ENCODE measurements around the gene TET3. TPM values are rescaled to one million over a fixed set of nuclear protein-coding genes. Genes with fewer than 3 reads are reported as not detected.

Gene TET3
- total and polyA plus RNA-seq, 2 of the 8 experiments (the other 6 are each of a cell fraction or from before 2014, with no cell fraction given) = 4.5 to 21.1 TPM

DNA sequence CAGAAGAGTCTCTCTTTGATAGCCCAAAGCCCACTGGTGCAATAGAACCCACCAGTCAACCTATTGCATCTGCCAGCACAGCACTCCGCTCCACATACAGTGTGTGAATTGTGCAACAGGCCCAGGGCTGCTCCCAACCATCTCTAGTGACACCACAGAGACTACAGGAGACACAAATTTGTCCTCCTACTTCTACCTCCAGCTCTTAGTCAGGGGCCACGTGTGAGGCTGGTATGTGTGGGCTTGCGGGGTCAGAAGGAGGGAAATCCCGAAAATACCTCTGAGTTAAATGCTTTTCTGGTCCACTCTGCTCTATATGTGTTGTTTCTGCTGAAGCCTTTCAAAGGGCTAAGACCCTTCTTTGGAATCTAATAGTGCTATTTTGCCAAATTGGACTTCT is 40.0 kb upstream of the TET3 start:
- Histone ChIP-seq H3K23me2 (ENCODE audit: low read depth, low read length) (no peaks in the 10 kb centered on the region), H3K36me3 (ENCODE audit: control insufficient read depth in 2 of 4, insufficient read depth in 4 of 4, low read length in 3 of 4) (peaks cover 10 to 44% (median 23%) of the 10 kb centered on the region in 4 experiments; a peak in 7 of 8 replicates), H4K91ac (replicated peaks; ENCODE audit: insufficient read length, low read length) (no peak overlapping the region), H3K56ac (replicated peaks; ENCODE audit: insufficient read length, low read depth, low read length) (no peak overlapping the region), H3K9me3 (ENCODE audit: insufficient read depth in 2 of 2, low read depth in 1 of 2, low read length in 1 of 2) (no peaks in the 10 kb centered on the region), H4K5ac (ENCODE audit: insufficient read length, low read depth, low read length) (no peak overlapping the region), H2AFZ (ENCODE audit: low read length) (no peak overlapping the region), H2BK12ac (ENCODE audit: low read depth, low read length) (no peak overlapping the region), H2AK5ac (ENCODE audit: low read depth, low read length) (no peak overlapping the region), H3K79me1 (ENCODE audit: low read depth, low read length) (peaks cover 3% of the 10 kb centered on the region; the same call in 1 of the 2 replicates), H3K9ac (replicated peaks in 1 of 4; ENCODE audit: extremely low read depth in 1 of 4, low read depth in 3 of 4, low read length in 3 of 4) (no peak overlapping the region), H3K4me2 (ENCODE audit: insufficient read depth in 1 of 2, low read depth in 2 of 2, low read length in 2 of 2) (no peak overlapping the region), H4K8ac (ENCODE audit: extremely low read depth, insufficient read depth, low read length) (no peak overlapping the region), H3K79me2 (ENCODE audit: control insufficient read depth in 1 of 2, insufficient read depth in 2 of 2, low read length in 2 of 2) (peaks cover 0 to 52% of the 10 kb centered on the region in 2 experiments; a peak in 2 of 4 replicates), H2BK20ac (ENCODE audit: low read length) (no peak overlapping the region), H3K18ac (ENCODE audit: extremely low read depth, low read length) (no peak overlapping the region), H2BK5ac (ENCODE audit: low read depth, low read length) (no peak overlapping the region), H3K4me1 (replicated peaks in 1 of 4; ENCODE audit: control insufficient read depth in 3 of 4, insufficient read depth in 4 of 4, low read length in 3 of 4) (no peaks in the 10 kb centered on the region), H3K4me3 (ENCODE audit: extremely low read depth in 1 of 4, insufficient read depth in 2 of 4, low read depth in 3 of 4, low read length in 4 of 4) (no peak overlapping the region), H3K14ac (ENCODE audit: insufficient read length) (no peak overlapping the region), H3K23ac (ENCODE audit: insufficient read length) (no peak overlapping the region), H3K27ac (ENCODE audit: low read depth, low read length) (no peak overlapping the region), H2BK15ac (ENCODE audit: low read length) (no peak overlapping the region), H2BK120ac (replicated peaks; ENCODE audit: low read depth, low read length) (no peak overlapping the region), H3K27me3 (replicated peaks in 1 of 4; ENCODE audit: control insufficient read depth in 3 of 4, extremely low read depth in 1 of 4, insufficient read depth in 3 of 4, low read length in 3 of 4) (no peaks in the 10 kb centered on the region), H4K20me1 (replicated peaks in 1 of 2; ENCODE audit: control insufficient read depth in 1 of 2, insufficient read depth in 2 of 2, low read length in 2 of 2) (peaks cover 4 to 17% of the 10 kb centered on the region in 2 experiments), H3K4ac (replicated peaks; ENCODE audit: insufficient read length, low read depth, low read length) (no peak overlapping the region)
- 94% methylated on average over 4 of the region's 4 CpGs; no CpG with 5 or more reads in 1 of the 2 experiments for WGBS, 2 experiments (ENCODE audit: extremely low coverage in 1 of 2, insufficient coverage in 1 of 2, insufficient read length in 1 of 2, insufficient replicate concordance in 2 of 2, low coverage in 1 of 2, low lambda C conversion rate in 2 of 2, missing lambda C conversion rate in 1 of 2)
- CTCF ChIA-PET (ENCODE audit: partially characterized antibody) = interaction anchor here (1.3 to 3.9 kb wide), 3 partner anchors 11 to 37 kb away, joined by 4 to 14 read pairs (median 4); no protein-coding TSS in a partner anchor
- no peak for TF ChIP-seq EP300 (IDR thresholded peaks at IDR 0.05; ENCODE audit: borderline replicate concordance in 1 of 2, low read depth in 2 of 2, low read length in 2 of 2)
- TF ChIP-seq SP1 (IDR thresholded peaks at IDR 0.05; ENCODE audit: low read depth, low read length) = no peak
- no peak for TF ChIP-seq SAP30 (IDR thresholded peaks at IDR 0.05; ENCODE audit: insufficient read depth, insufficient replicate concordance, low read length)
- TF ChIP-seq SP4 (IDR thresholded peaks at IDR 0.05; ENCODE audit: low read length) = no peak
- TF ChIP-seq NANOG (IDR thresholded peaks at IDR 0.05; ENCODE audit: insufficient read depth, low read depth, low read length, poor library complexity, severe bottlenecking) = no peak
- no peak for TF ChIP-seq HDAC2 (IDR thresholded peaks at IDR 0.05; ENCODE audit: borderline replicate concordance in 1 of 2, low read depth in 2 of 2, low read length in 2 of 2)
- TF ChIP-seq TAF1 (IDR thresholded peaks at IDR 0.05; ENCODE audit: low read depth, low read length) = no peak
- no peak for TF ChIP-seq KDM4A (IDR thresholded peaks at IDR 0.05; ENCODE audit: low read depth, low read length, severe bottlenecking)
- no peak for TF ChIP-seq TBP (IDR thresholded peaks at IDR 0.05; ENCODE audit: low read depth, low read length)
- TF ChIP-seq ZNF274 (IDR thresholded peaks at IDR 0.05; ENCODE audit: borderline replicate concordance, extremely low read depth, low read length) = no peak
- no peak for TF ChIP-seq EGR1 (IDR thresholded peaks at IDR 0.05; ENCODE audit: borderline replicate concordance, low read depth, low read length)
- TF ChIP-seq GTF2F1 (IDR thresholded peaks at IDR 0.05; ENCODE audit: borderline replicate concordance, low read depth, low read length) = no peak
- no peak for TF ChIP-seq FOSL1 (IDR thresholded peaks at IDR 0.05; ENCODE audit: insufficient read depth, low read depth, low read length)
- FAIRE-seq (no peak), DNase-seq (ENCODE audit: low read depth in 1 of 2, low spot score in 2 of 2) (no peak)
- POLR2A ChIA-PET (ENCODE audit: partially characterized antibody) = interaction anchor here (1.1 to 2.2 kb wide), 6 partner anchors 10 to 16 kb away, joined by 3 to 10 read pairs (median 4); no protein-coding TSS in a partner anchor

All from H1 (cell line).